Ovary (tissue), 3 donors: Measurements from ENCODE around the gene C3orf18.

Source experiments
- POLR2A ChIP-seq: fragments of 450-650 bp; IDR thresholded peaks from one replicate; pipeline ENCODE4 v1.6.1; 2017; ENCODE audit warnings: antibody characterized with exemption, mild to moderate bottlenecking, moderate library complexity
- TF ChIP-seq, protein P1 (sequence below), 3 donors: fragments of 450-650 bp in 2 of 3; fragments of 200-600 bp in 1 of 3; IDR thresholded peaks; one replicate each; pipeline versions ENCODE4 v1.5.1 to v1.8.0; 2016 to 2022; ENCODE audit warnings: antibody characterized with exemption in 3 of 3, mild to moderate bottlenecking in 1 of 3
- donor health status: DM: no; HTN: no; CAD: no.

DNA sequence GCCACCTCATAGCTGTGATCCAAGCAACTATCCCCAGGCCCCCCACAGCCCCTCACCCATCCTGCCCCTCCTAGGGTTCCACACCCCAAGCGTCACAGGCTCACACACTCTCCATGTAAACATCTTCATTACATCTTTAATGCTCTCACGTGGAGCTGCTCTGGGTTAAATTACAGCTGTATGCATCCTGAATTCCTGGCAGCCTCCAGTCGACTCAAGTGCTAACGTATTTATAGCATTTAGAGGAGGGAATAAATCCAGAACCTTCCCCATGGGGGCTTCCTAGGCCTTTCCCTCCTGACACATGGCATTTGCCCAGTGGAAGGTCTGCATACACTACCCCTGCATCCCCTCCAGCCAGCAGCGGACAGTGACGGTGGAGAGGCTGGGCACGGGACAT, 9.6 kb downstream of the C3orf18 start:
- TF ChIP-seq POLR2A, result no peak
- TF ChIP-seq, protein P1, sequence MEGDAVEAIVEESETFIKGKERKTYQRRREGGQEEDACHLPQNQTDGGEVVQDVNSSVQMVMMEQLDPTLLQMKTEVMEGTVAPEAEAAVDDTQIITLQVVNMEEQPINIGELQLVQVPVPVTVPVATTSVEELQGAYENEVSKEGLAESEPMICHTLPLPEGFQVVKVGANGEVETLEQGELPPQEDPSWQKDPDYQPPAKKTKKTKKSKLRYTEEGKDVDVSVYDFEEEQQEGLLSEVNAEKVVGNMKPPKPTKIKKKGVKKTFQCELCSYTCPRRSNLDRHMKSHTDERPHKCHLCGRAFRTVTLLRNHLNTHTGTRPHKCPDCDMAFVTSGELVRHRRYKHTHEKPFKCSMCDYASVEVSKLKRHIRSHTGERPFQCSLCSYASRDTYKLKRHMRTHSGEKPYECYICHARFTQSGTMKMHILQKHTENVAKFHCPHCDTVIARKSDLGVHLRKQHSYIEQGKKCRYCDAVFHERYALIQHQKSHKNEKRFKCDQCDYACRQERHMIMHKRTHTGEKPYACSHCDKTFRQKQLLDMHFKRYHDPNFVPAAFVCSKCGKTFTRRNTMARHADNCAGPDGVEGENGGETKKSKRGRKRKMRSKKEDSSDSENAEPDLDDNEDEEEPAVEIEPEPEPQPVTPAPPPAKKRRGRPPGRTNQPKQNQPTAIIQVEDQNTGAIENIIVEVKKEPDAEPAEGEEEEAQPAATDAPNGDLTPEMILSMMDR (IDR thresholded peaks at IDR 0.05), result no peak
